Testis (tissue), 2 donors: ENCODE data around the gene OMA1.

Source experiments
- CTCF ChIP-seq, 3 experiments: fragments of 450-650 bp in 2 of 3; fragments of 200-600 bp in 1 of 3; sonication (generic) in 1 of 3; IDR thresholded peaks; one replicate each; pipeline ENCODE4 v1.5.1; 2016 to 2019; ENCODE audit warnings: antibody characterized with exemption in 3 of 3, mild to moderate bottlenecking in 2 of 3, moderate library complexity in 1 of 3
- POLR2A ChIP-seq: fragments of 450-650 bp; IDR thresholded peaks from one replicate; pipeline ENCODE4 v1.6.1; 2017; ENCODE audit warnings: antibody characterized with exemption, mild to moderate bottlenecking, moderate library complexity

DNA sequence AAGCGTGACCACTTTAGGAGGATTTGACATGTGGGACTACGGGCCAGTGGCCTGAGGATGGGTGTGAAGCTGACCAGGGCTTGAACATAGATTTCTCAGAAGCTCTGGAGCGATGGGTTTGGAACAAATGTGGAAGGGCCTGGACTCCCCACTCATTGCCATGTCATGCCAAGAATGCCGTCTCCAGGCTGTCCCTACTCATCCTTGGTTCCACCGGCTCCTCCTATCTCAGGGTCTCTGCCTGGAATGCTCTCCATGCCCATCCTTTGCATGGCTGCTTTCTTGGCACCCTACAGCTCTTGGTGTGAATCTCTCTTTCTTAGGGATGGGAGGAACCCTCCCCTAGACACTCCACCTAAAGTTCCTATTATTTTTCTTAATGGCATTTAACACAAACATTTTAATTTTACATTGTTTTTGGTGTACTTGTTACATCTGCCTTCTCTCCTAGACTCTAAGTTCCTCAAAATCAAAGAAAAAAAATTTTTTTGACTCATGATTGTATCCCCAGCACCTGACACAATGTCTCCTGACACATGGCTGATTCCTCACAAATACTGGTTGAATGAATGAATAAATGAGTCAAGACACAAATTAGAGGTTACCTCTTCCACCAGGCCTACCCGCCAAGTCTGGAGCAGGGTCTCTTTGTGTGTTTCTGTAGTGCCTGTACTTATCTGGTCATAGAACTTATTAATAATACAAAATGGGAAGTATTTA, 114.5 kb downstream of the OMA1 start:
- TF ChIP-seq CTCF (IDR thresholded peaks at IDR 0.05), result no peak
- TF ChIP-seq POLR2A, result no peak
